ELR (cell line): ENCODE results near the gene GMDS.

Experiments
- DNase-seq: peaks from one replicate; pipeline ENCODE4 v3.0.0-alpha.2; 2015; ENCODE audit warnings: low read depth

GMDS gene

GRCh38 chr6:2245103-2245876 lies at the start of gene GMDS:
TSS of gene GMDS (minus strand) at chr6:2245605.
- peak; percentile 88 for DNase-seq

GRCh38 chr6:2285510-2285909 lies 40.1 kb upstream of the GMDS start:
- DNase-seq = no peak

DNA sequence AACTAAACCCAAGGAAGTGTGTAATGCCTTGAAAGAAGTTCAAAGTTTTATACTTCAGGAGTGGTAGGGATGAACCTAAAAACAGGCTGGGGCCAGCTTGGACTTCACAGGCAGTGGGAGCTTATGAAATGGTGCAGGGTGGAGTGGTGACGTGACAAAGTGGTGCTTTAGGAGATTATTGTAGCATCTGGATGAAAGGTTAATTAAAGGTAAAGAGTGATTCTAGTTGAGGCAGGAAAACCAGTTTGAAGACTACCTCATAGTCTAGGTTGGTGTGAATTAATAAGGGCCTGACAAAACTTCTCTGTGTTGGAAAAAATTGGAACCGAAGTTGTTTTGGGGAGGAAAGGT lies 30.5 kb upstream of the GMDS start:
- DNase-seq = no peak

- peak; percentile 27 for DNase-seq
These were observed 29.8 kb upstream of the GMDS start for GRCh38 chr6:2274981-2275891.

GRCh38 chr6:2272696-2273095 lies 27.3 kb upstream of the GMDS start:
- DNase-seq = no peak

GRCh38 chr6:2270054-2270453 lies 24.6 kb upstream of the GMDS start:
- no peak for DNase-seq

- no peak for DNase-seq
These were observed 21.4 kb upstream of the GMDS start for GRCh38 chr6:2266841-2267240.

GRCh38 chr6:2266031-2266795 lies 20.8 kb upstream of the GMDS start:
- DNase-seq = no peak

GRCh38 chr6:2264932-2265331 lies 19.5 kb upstream of the GMDS start:
- peak; percentile 44 for DNase-seq

DNA sequence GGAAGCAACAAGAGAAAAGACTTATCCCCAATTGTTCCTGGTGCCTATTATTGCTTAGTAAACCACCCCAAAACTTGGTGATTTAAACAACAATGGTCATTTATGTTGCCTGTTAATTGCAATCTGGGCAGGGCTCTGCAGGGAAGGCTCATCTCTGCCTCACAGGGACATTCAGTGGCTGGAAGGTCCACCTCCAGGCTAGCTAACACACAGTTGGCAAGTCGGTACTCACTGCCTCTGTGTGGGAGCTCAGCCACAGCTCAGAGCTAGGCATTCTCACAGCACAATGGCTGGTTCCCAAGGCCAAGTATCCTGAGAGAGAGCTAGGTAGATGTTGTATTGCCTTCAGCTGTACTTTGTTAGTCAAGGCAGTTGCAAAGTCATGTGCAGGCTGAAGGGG lies 18.5 kb upstream of the GMDS start:
- no peak for DNase-seq

- no peak for DNase-seq
These were observed 14.2 kb upstream of the GMDS start for GRCh38 chr6:2259574-2259973.

GRCh38 chr6:2259002-2259494 lies 13.6 kb upstream of the GMDS start:
- DNase-seq = no peak

- DNase-seq = no peak
These were observed 12.7 kb upstream of the GMDS start for GRCh38 chr6:2258112-2258511.

DNA sequence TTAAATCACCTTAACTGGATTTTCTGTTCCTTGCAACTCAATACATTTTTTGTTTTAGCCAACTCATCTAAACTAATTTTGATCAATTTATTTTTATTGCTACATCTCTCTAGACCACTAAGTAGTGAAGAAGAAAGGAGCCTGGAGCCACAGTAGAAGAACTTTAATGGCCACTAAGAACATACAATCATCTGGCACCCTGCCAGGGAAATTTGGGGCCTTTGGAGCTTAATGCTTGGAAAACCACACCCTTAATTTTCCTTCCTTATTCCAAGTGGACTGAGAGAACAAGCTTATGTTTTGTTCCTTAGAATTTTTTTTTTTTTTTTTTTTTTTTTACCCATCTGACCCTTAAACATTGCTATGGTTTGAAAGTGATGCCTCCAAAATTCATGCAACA lies 12.0 kb upstream of the GMDS start:
- no peak for DNase-seq

DNA sequence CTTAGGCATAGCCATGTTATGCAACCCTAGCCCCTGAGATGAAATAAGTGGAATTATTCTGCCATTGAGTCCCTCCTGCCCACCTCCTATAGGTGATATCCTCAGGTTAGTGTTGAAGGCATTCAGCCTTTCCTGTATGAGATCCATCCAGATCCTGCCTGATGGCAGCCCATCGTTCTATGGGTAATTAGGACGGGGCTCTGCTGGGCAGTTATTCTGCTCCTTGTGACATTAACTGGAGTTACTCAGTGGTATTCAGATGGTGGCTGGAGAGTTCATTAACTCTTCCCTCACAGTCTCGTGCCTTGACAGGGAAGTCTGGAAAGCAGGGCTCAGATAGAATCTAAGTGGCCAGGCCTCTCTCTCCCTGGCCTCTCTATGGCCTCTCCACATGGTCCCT lies 9.3 kb upstream of the GMDS start:
- DNase-seq = no peak

DNA sequence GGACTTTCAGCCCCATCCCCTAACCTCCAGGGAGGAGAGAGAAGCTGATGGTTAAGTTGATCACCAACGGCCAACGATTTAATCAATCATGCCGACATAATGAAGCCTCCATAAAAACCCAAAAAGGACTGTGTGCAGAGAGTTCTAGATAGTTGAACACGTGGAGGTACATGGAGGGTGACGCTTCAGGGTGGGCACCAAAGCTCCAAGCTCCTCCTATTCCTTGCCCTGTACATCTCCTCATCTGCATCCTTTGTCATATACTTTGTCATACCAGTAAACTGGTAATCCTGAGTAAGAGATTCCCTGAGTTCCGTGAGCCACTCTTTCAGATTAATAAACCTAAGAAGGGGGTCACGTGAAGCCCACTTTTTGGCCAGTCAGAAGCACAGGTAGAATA lies 3.7 kb upstream of the GMDS start:
- DNase-seq = no peak

- DNase-seq = no peak
These were observed 2.3 kb upstream of the GMDS start for GRCh38 chr6:2247664-2248063.

DNA sequence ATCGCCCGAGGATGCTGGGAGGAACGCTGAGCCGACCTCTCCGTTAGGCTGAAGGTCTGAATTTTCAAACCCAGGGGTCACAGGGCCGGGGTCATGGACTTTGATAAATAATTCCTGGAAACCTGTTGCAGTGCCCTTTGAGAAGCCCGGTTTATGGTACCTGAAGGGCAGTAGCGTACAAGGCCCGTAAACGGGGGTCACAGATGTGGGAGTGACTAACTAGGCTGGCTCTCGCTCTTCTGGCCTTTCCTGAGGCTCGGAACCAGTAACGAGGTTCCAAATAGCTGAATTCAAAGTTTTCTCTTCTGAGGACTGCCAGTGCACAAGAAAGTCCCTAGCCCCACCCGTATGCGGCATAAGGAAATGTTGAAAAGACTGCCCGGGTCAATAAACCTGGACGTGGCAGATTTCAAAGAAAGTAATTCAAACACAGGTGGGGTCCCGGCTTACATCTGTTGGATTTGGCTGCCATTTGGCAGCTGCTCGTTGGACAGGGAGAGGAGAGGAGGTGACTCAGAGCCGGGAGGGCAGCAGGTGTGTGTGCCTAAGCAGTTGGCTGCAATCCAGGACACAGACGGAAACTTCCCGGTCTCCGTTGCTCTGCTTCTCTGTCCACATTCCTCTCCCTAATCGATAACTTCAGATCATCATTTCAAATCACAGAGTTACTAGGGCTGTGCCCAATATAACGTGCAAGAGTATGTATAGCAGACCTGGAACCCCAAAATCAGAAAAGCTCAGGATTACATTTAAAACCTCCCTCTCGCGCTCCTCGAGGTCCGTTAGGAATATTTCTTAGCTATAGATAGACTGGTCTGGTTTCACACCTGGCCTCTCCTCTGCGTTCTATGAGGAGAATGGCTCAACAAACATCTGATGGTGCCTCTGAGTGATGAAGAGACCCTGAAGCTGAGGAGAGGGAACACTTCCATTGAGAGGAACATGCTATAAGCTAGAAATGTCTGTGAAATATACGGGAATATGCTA lies 765 bp upstream of the GMDS start:
- DNase-seq = peak; percentile 63

DNA sequence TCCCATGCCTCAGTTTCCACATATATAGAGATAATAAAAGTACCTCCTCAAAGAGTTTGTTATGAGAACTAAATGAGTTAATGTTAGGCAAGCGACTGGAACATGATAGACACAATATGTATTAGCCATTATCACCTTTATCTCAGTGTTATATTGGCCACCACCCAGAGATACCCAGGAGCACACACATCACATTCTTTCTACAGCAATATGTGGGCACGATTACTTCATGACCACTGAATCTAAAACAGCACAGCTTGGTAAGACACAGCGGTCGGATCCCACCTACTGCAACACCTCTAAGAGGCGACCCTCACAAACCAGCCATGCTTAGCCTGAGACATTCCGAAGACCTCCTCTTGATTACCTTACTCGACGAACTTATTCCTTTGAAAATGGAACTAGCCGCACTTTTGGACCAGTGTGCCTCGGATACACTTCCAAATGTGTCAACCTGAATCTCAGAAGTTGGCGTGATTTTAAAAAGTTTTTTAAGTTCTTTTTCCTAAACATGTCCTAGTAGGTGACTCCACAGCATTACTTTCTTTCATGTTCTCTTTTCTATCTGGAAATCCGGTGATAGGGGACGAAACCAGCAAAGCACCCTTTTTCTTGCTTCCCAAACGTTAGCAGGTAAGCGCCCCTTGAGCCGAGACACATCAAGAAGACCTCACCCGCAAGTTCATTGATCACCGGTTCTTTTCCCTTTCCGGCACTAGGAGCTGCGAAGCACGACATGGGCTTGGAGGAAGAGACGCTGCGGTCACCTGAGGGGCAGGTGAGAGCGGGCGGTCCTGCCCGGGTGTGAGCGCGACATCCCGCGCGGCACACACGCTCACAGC lies 923 bp downstream of the GMDS start:
- DNase-seq = no peak

DNA sequence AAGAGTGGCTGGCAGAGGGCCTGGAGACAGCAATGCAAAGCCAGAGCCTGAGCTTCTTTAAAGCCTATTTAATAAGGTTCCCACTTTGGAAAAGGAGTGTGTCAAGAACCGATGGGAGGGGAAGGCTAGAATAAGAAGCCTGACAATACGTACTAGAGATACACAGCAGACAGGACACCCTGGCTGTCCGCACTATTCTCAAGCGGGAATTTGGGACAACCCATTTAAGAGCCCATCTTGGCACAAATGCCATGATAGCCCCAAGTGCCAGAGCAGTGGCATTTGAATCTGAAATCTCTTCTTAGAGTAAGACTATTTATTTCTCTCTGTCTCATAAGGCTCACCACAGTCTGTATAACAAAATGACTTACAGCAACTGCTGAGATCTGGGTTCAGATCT lies 3.1 kb downstream of the GMDS start:
- no peak for DNase-seq
